H1 (cell line): ENCODE results near the gene ELMO1. TPM values are rescaled to one million over a fixed set of nuclear protein-coding genes. Genes with fewer than 3 reads are reported as not detected.
A peak's percentile ranks its signal among the peaks of the same experiment; 100 is the strongest.

ENCODE experiments used
- CTCF ChIA-PET: fragments of 300-600 bp; sonication (Branson Sonifier 250); formaldehyde crosslinking; loops from one replicate; lab custom pipeline; 2021; ENCODE audit not compliant: partially characterized antibody; lab: Charles Lee
- POLR2A ChIA-PET: fragments of 300-600 bp; sonication (Branson Sonifier 250); formaldehyde crosslinking; loops from one replicate; lab custom pipeline; 2021; ENCODE audit warnings: inconsistent platforms; ENCODE audit not compliant: partially characterized antibody; lab: Charles Lee
- DNase-seq, 2 experiments: peaks; one replicate each; pipeline versions ENCODE4 v3.0.0 to v3.0.0-alpha.2; 2010 to 2022; ENCODE audit warnings: low spot score in 2 of 2, low read depth in 1 of 2, mixed read lengths in 1 of 2
- FAIRE-seq: peaks from 2 replicates; lab custom pipeline; 2011; peaks lifted over from hg19 to GRCh38; lab: Jason Lieb, UNC
- H2AFZ ChIP-seq: 2 replicates; pipeline ENCODE4 v1.8.1; 2012; ENCODE audit warnings: low read length, inconsistent platforms
- H2AK5ac ChIP-seq: 2 replicates; pipeline ENCODE4 v1.6.1; 2013; ENCODE audit warnings: low read depth, low read length
- H2BK120ac ChIP-seq: replicated peaks from 2 replicates; pipeline ENCODE3; 2013; ENCODE audit warnings: low read depth, low read length, inconsistent platforms
- H2BK12ac ChIP-seq: 2 replicates; pipeline ENCODE4 v1.6.1; 2013; ENCODE audit warnings: low read depth, low read length
- H2BK15ac ChIP-seq: 2 replicates; pipeline ENCODE4 v1.6.1; 2013; ENCODE audit warnings: low read length
- H2BK20ac ChIP-seq: 2 replicates; pipeline ENCODE4 v1.6.1; 2013; ENCODE audit warnings: low read length
- H2BK5ac ChIP-seq: 2 replicates; pipeline ENCODE4 v1.6.1; 2013; ENCODE audit warnings: low read depth, low read length
- H3K14ac ChIP-seq: 2 replicates; pipeline ENCODE4 v1.6.1; 2013; ENCODE audit warnings: inconsistent platforms; ENCODE audit not compliant: insufficient read length
- H3K18ac ChIP-seq: 2 replicates; pipeline ENCODE4 v1.6.1; 2013; ENCODE audit warnings: low read length; ENCODE audit errors: extremely low read depth
- H3K23ac ChIP-seq: 2 replicates; pipeline ENCODE4 v1.6.1; 2013; ENCODE audit warnings: inconsistent platforms; ENCODE audit not compliant: insufficient read length
- H3K23me2 ChIP-seq: 2 replicates; pipeline ENCODE4 v1.6.1; 2013; ENCODE audit warnings: low read depth, low read length
- H3K27ac ChIP-seq: 2 replicates; pipeline ENCODE4 v1.6.1; 2011; ENCODE audit warnings: low read depth, low read length, inconsistent platforms
- H3K27me3 ChIP-seq, 4 experiments: replicated peaks in 1 of 4; 1 replicate in 1 of 4; 2 replicates in 3 of 4; pipeline versions ENCODE4 v1.6.1 to v1.8.1; 2011 to 2013; ENCODE audit warnings: low read length in 3 of 4, mild to moderate bottlenecking in 3 of 4, inconsistent platforms in 2 of 4, mixed read lengths in 2 of 4, moderate library complexity in 1 of 4; ENCODE audit not compliant: control insufficient read depth in 3 of 4, insufficient read depth in 3 of 4; ENCODE audit errors: extremely low read depth in 1 of 4
- H3K36me3 ChIP-seq, 4 experiments: 2 replicates each; pipeline versions ENCODE4 v1.6.1 to v1.8.1; 2011 to 2013; ENCODE audit warnings: mild to moderate bottlenecking in 4 of 4, low read length in 3 of 4, moderate library complexity in 2 of 4, control low read depth in 1 of 4, inconsistent platforms in 1 of 4; ENCODE audit not compliant: insufficient read depth in 4 of 4, control insufficient read depth in 2 of 4
- H3K4ac ChIP-seq: replicated peaks from 2 replicates; pipeline ENCODE3; 2013; ENCODE audit warnings: low read length, low read depth, mixed read lengths, inconsistent platforms; ENCODE audit not compliant: insufficient read length
- H3K4me1 ChIP-seq, 4 experiments: replicated peaks in 1 of 4; 1 replicate in 1 of 4; 2 replicates in 3 of 4; pipeline versions ENCODE4 v1.6.1 to v1.8.1; 2011 to 2013; ENCODE audit warnings: low read length in 3 of 4, inconsistent platforms in 2 of 4, mixed read lengths in 1 of 4; ENCODE audit not compliant: insufficient read depth in 4 of 4, control insufficient read depth in 3 of 4
- H3K4me2 ChIP-seq, 2 experiments: 2 replicates each; pipeline versions ENCODE4 v1.6.1 to v1.8.1; 2011 to 2013; ENCODE audit warnings: low read depth in 2 of 2, low read length in 2 of 2, control low read depth in 1 of 2, inconsistent platforms in 1 of 2, mild to moderate bottlenecking in 1 of 2; ENCODE audit not compliant: insufficient read depth in 1 of 2
- H3K4me3 ChIP-seq, 4 experiments: fragments of 200-600, 300-600 bp in 1 of 4; sonication (generic), shearing (Covaris generic), sonication (Bioruptor Twin) in 1 of 4; 2 replicates each; pipeline versions ENCODE4 v1.5.1 to v1.8.1; 2011 to 2016; ENCODE audit warnings: low read length in 4 of 4, low read depth in 3 of 4, control low read depth in 2 of 4, inconsistent platforms in 2 of 4, mild to moderate bottlenecking in 2 of 4, mixed read lengths in 1 of 4, moderate library complexity in 1 of 4; ENCODE audit not compliant: insufficient read depth in 2 of 4; ENCODE audit errors: extremely low read depth in 1 of 4
- H3K56ac ChIP-seq: replicated peaks from 2 replicates; pipeline ENCODE3; 2013; ENCODE audit warnings: low read depth, mild to moderate bottlenecking, mixed read lengths, low read length, inconsistent platforms; ENCODE audit not compliant: insufficient read length
- H3K79me1 ChIP-seq: 2 replicates; pipeline ENCODE4 v1.6.1; 2013; ENCODE audit warnings: low read depth, low read length, control low read depth
- H3K79me2 ChIP-seq, 2 experiments: 2 replicates each; pipeline versions ENCODE4 v1.6.1 to v1.8.1; 2012 to 2013; ENCODE audit warnings: low read length in 2 of 2, mild to moderate bottlenecking in 2 of 2, inconsistent platforms in 1 of 2; ENCODE audit not compliant: insufficient read depth in 2 of 2, control insufficient read depth in 1 of 2
- H3K9ac ChIP-seq, 4 experiments: replicated peaks in 1 of 4; 1 replicate in 1 of 4; 2 replicates in 3 of 4; pipeline versions ENCODE4 v1.6.1 to v1.8.1; 2011 to 2013; ENCODE audit warnings: low read depth in 3 of 4, low read length in 3 of 4, control low read depth in 2 of 4, mild to moderate bottlenecking in 2 of 4, moderate library complexity in 2 of 4, inconsistent platforms in 1 of 4; ENCODE audit errors: extremely low read depth in 1 of 4
- H3K9me3 ChIP-seq, 2 experiments: 2 replicates each; pipeline versions ENCODE4 v1.6.1 to v1.8.1; 2012 to 2013; ENCODE audit warnings: mild to moderate bottlenecking in 2 of 2, moderate library complexity in 2 of 2, control low read depth in 1 of 2, inconsistent platforms in 1 of 2, low read depth in 1 of 2, low read length in 1 of 2, mixed read lengths in 1 of 2; ENCODE audit not compliant: insufficient read depth in 2 of 2
- H4K20me1 ChIP-seq, 2 experiments: replicated peaks in 1 of 2; 2 replicates each; pipeline versions ENCODE3 to v1.8.1; 2011 to 2013; ENCODE audit warnings: inconsistent platforms in 2 of 2, low read length in 2 of 2, mild to moderate bottlenecking in 1 of 2; ENCODE audit not compliant: insufficient read depth in 2 of 2, control insufficient read depth in 1 of 2
- H4K5ac ChIP-seq: 2 replicates; pipeline ENCODE4 v1.6.1; 2013; ENCODE audit warnings: low read length, low read depth, mixed read lengths, inconsistent platforms; ENCODE audit not compliant: insufficient read length
- H4K8ac ChIP-seq: 2 replicates; pipeline ENCODE4 v1.8.0; 2013; ENCODE audit warnings: mild to moderate bottlenecking, moderate library complexity, low read length, inconsistent platforms; ENCODE audit not compliant: insufficient read depth; ENCODE audit errors: extremely low read depth
- H4K91ac ChIP-seq: replicated peaks from 2 replicates; pipeline ENCODE3; 2013; ENCODE audit warnings: low read length, mixed read lengths, inconsistent platforms; ENCODE audit not compliant: insufficient read length
- KDM1A ChIP-seq: fragments of 200-600, 300-600 bp; sonication (generic); IDR thresholded peaks from 2 replicates; pipeline ENCODE4 v1.7.1; 2016; ENCODE audit warnings: mild to moderate bottlenecking, low read length, borderline replicate concordance
- WGBS, 2 experiments: shearing (Covaris generic) in 1 of 2; methylation state at CpG; one replicate each; pipeline versions ENCODE4 v1.1.6 to v1.1.7; 2013 to 2015; ENCODE audit warnings: low lambda C conversion rate in 2 of 2, mixed read lengths in 2 of 2, inconsistent platforms in 1 of 2, low coverage in 1 of 2, missing lambda C conversion rate in 1 of 2; ENCODE audit not compliant: insufficient replicate concordance in 2 of 2, insufficient coverage in 1 of 2, insufficient read length in 1 of 2; ENCODE audit errors: extremely low coverage in 1 of 2, missing lambda C conversion rate in 1 of 2; 5-methylcytosine and 5-hydroxymethylcytosine counted together
- polyA plus RNA-seq, 7 experiments: library from polyadenylated mRNA; depleted of rRNA in 3 of 7; stranded (reverse) in 5 of 7; unstranded in 2 of 7; fragments of >200 nt in 5 of 7; fragments of 200-250 nt in 2 of 7; gene quantifications; 1 replicate in 5 of 7; 2 replicates in 1 of 7; 4 replicates in 1 of 7; pipeline versions ENCODE4 v1.2.1 to v1.2.3, GENCODE V29; 2011 to 2013; ENCODE audit warnings: missing spikeins in 2 of 7, mixed read lengths in 2 of 7
- total RNA-seq: library from RNA; stranded (reverse); fragmentation: NEBNext Ultra II Directional; extraction: Animal tissue kit (Norgen Biotek cat#: 25700); gene quantifications from 2 replicates; pipeline ENCODE4 v1.2.1, GENCODE V29; 2021

ELMO1 gene
- total and polyA plus RNA-seq, 2 of the 8 experiments (the other 6 are each of a cell fraction or from before 2014, with no cell fraction given): 18.4 to 21.0 TPM

DNA sequence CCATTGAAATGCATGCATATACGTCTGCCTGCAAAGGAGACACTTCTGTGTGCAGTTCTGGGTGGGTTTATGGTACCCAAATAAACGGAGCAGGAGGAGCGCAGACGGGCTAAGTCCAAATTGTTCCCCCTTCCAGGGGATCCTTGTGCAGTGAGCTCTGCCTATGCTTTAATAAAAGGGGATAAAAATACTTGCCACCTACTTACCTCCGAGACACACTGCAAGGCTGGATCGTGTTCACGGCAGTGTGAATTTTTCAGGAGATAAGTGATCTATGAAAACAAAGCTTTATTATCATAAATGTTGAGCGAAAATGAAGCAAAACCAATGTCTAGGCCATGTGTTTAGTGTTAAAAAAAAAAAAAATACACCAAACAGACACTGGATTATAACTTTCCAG is 415.5 kb downstream of the ELMO1 start:
- no peak for TF ChIP-seq KDM1A
- Histone ChIP-seq H3K4me3 (no peak overlapping the region), H3K23ac (no peak overlapping the region)

More for the DNA sequence above, 415.5 kb downstream of the ELMO1 start:
- WGBS, 2 experiments: 95% methylated on average over 8 of the region's 8 CpGs; no CpG with 5 or more reads in 1 of the 2 experiments
- Histone ChIP-seq H2BK5ac (no peak overlapping the region), H2BK120ac (no peak overlapping the region), H2BK20ac (no peak overlapping the region), H3K56ac (no peak overlapping the region), H3K27ac (no peak overlapping the region), H3K23me2 (no peaks in the 10 kb centered on the region), H2AK5ac (no peak overlapping the region), H3K79me2 (no peaks in the 10 kb centered on the region), H3K4me1 (peaks cover 0 to 15% (median 6%) of the 10 kb centered on the region in 4 experiments; a peak in 4 of 7 replicates), H4K20me1 (no peaks in the 10 kb centered on the region), H3K27me3 (no peaks in the 10 kb centered on the region), H3K4me2 (no peak overlapping the region), H3K9ac (no peak overlapping the region), H4K5ac (no peak overlapping the region), H3K4ac (no peak overlapping the region), H3K9me3 (no peaks in the 10 kb centered on the region), H3K18ac (no peak overlapping the region), H3K14ac (no peak overlapping the region), H2BK15ac (no peak overlapping the region), H3K36me3 (no peaks in the 10 kb centered on the region), H2AFZ (no peak overlapping the region), H2BK12ac (peak overlapping the region; percentile 71; the same call in 1 of the 2 replicates), H3K79me1 (no peaks in the 10 kb centered on the region), H4K91ac (no peak overlapping the region), H4K8ac (no peak overlapping the region)
- ChIA-PET POLR2A (no interaction called here), CTCF (no interaction called here)
- FAIRE-seq (no peak), DNase-seq (no peak)
